IMR-90 (cell line): ENCODE results near the gene EXOC4. TPM values are rescaled to one million over a fixed set of nuclear protein-coding genes. Genes with fewer than 3 reads are reported as not detected.

Experiments used
- ATAC-seq: fragments of 200-7000 bp; cut with Tn5 transposase; 2 replicates; pipeline ENCODE4 v1.9.1; 2020; ENCODE audit warnings: low read depth, mild to moderate bottlenecking, moderate library complexity
- BruUV-seq: library from RNA; stranded (reverse); fragments of 400-500 nt; replicated peaks from 2 replicates; lab custom pipeline; 2021; lab: Mats Ljungman, UMichigan
- CTCF ChIA-PET: fragments of 300-600 bp; formaldehyde crosslinking; extraction: SDS; loops from one replicate; lab custom pipeline; 2021; ENCODE audit warnings: antibody characterized with exemption; lab: Yijun Ruan, JAX
- POLR2A ChIA-PET: fragments of 300-600 bp; sonication (Branson Sonifier 250); formaldehyde crosslinking; loops from one replicate; lab custom pipeline; 2022; ENCODE audit warnings: antibody characterized with exemption; ENCODE audit not compliant: unreplicated experiment; lab: Charles Lee
- DNase-seq: peaks from one replicate; pipeline ENCODE4 v3.0.0; 2013
- H2AFZ ChIP-seq: replicated peaks from 2 replicates; pipeline ENCODE3; 2013; ENCODE audit warnings: low read length, mild to moderate bottlenecking; ENCODE audit not compliant: poor library complexity
- H2AK5ac ChIP-seq: 2 replicates; pipeline ENCODE4 v1.6.1; 2013; ENCODE audit warnings: low read depth, low read length, inconsistent platforms
- H2AK9ac ChIP-seq: replicated peaks from 2 replicates; pipeline ENCODE3; 2013; ENCODE audit warnings: mild to moderate bottlenecking, low read depth, low read length, moderate library complexity; ENCODE audit not compliant: poor library complexity
- H2BK120ac ChIP-seq: 2 replicates; pipeline ENCODE4 v1.6.1; 2013; ENCODE audit warnings: low read depth, low read length, inconsistent platforms
- H2BK15ac ChIP-seq: 3 replicates; pipeline ENCODE4 v1.6.1; 2013; ENCODE audit warnings: low read depth, low read length, inconsistent platforms
- H2BK20ac ChIP-seq: 2 replicates; pipeline ENCODE4 v1.6.1; 2013; ENCODE audit warnings: low read depth, mild to moderate bottlenecking, inconsistent platforms, low read length, moderate library complexity
- H2BK5ac ChIP-seq: 2 replicates; pipeline ENCODE4 v1.6.1; 2013; ENCODE audit warnings: mild to moderate bottlenecking, low read depth, low read length, inconsistent platforms; ENCODE audit not compliant: poor library complexity, severe bottlenecking
- H3K14ac ChIP-seq: replicated peaks from 2 replicates; pipeline ENCODE4 v1.6.1; 2013; ENCODE audit warnings: low read depth, low read length, inconsistent platforms
- H3K18ac ChIP-seq: 2 replicates; pipeline ENCODE4 v1.6.1; 2013; ENCODE audit warnings: low read depth, low read length, control low read depth
- H3K23ac ChIP-seq: 2 replicates; pipeline ENCODE4 v1.6.1; 2013; ENCODE audit warnings: low read depth, low read length, inconsistent platforms
- H3K27ac ChIP-seq: 2 replicates; pipeline ENCODE4 v1.5.1; 2013; ENCODE audit warnings: mild to moderate bottlenecking, control low read depth, low read length; ENCODE audit not compliant: insufficient read depth
- H3K27me3 ChIP-seq: 2 replicates; pipeline ENCODE4 v1.6.1; 2013; ENCODE audit warnings: low read length; ENCODE audit not compliant: control insufficient read depth, insufficient read depth
- H3K36me3 ChIP-seq: 2 replicates; pipeline ENCODE4 v1.6.1; 2013; ENCODE audit warnings: low read length, mixed read lengths; ENCODE audit not compliant: control insufficient read depth, insufficient read depth
- H3K4ac ChIP-seq: 2 replicates; pipeline ENCODE4 v1.6.1; 2013; ENCODE audit warnings: low read depth, low read length, inconsistent platforms
- H3K4me1 ChIP-seq: 2 replicates; pipeline ENCODE4 v1.6.1; 2013; ENCODE audit warnings: low read length, mixed read lengths; ENCODE audit not compliant: control insufficient read depth, insufficient read depth
- H3K4me2 ChIP-seq: 2 replicates; pipeline ENCODE4 v1.6.1; 2013; ENCODE audit warnings: low read depth, mild to moderate bottlenecking, control low read depth, low read length, moderate library complexity
- H3K4me3 ChIP-seq: 2 replicates; pipeline ENCODE4 v1.5.1; 2013; ENCODE audit warnings: low read depth, mild to moderate bottlenecking, control low read depth, low read length, moderate library complexity; ENCODE audit not compliant: insufficient read depth
- H3K56ac ChIP-seq: 2 replicates; pipeline ENCODE4 v1.6.1; 2013; ENCODE audit warnings: low read length, inconsistent platforms; ENCODE audit not compliant: insufficient read depth; ENCODE audit errors: extremely low read depth
- H3K79me1 ChIP-seq, 2 experiments: 2 replicates each; pipeline ENCODE4 v1.6.1; 2013; ENCODE audit warnings: low read length in 2 of 2, inconsistent platforms in 1 of 2, low read depth in 1 of 2
- H3K9ac ChIP-seq: 2 replicates; pipeline ENCODE4 v1.6.1; 2013; ENCODE audit warnings: low read depth, low read length, control low read depth
- H3K9me1 ChIP-seq: 2 replicates; pipeline ENCODE4 v1.6.1; 2013; ENCODE audit warnings: low read length, inconsistent platforms; ENCODE audit not compliant: insufficient read depth
- H3K9me3 ChIP-seq: 2 replicates; pipeline ENCODE4 v1.6.1; 2013; ENCODE audit warnings: low read length; ENCODE audit not compliant: control insufficient read depth, insufficient read depth
- H4K20me1 ChIP-seq: 2 replicates; pipeline ENCODE4 v1.6.1; 2013; ENCODE audit warnings: low read length, inconsistent platforms; ENCODE audit not compliant: insufficient read depth
- H4K5ac ChIP-seq: 2 replicates; pipeline ENCODE4 v1.6.1; 2013; ENCODE audit warnings: mild to moderate bottlenecking, low read depth, low read length, control low read depth
- H4K8ac ChIP-seq, 2 experiments: 2 replicates each; pipeline ENCODE4 v1.6.1; 2013; ENCODE audit warnings: low read depth in 2 of 2, low read length in 2 of 2, control low read depth in 1 of 2, inconsistent platforms in 1 of 2
- H4K91ac ChIP-seq: 2 replicates; pipeline ENCODE4 v1.6.1; 2013; ENCODE audit warnings: low read depth, low read length, inconsistent platforms; ENCODE audit not compliant: insufficient read depth
- CEBPB ChIP-seq: IDR thresholded peaks from 2 replicates; pipeline ENCODE4 v1.6.1; 2012; ENCODE audit warnings: low read depth, low read length, improper control_type of control experiment
- ELK1 ChIP-seq: fragments of 150-350 bp; IDR thresholded peaks from 2 replicates; pipeline ENCODE4 v1.6.1; 2016; ENCODE audit warnings: low read depth, mild to moderate bottlenecking, low read length, moderate library complexity, borderline replicate concordance
- FOS ChIP-seq: fragments of 150-350 bp; IDR thresholded peaks from 2 replicates; pipeline ENCODE4 v1.6.1; 2016; ENCODE audit warnings: low read depth, low read length
- MAFK ChIP-seq: IDR thresholded peaks from 2 replicates; pipeline ENCODE4 v1.6.1; 2012; ENCODE audit warnings: low read depth, low read length, improper control_type of control experiment
- MAZ ChIP-seq: IDR thresholded peaks from 2 replicates; pipeline ENCODE4 v1.6.1; 2012; ENCODE audit warnings: low read depth, mild to moderate bottlenecking, low read length, improper control_type of control experiment, moderate library complexity, borderline replicate concordance
- RAD21 ChIP-seq: IDR thresholded peaks from 2 replicates; pipeline ENCODE4 v1.6.1; 2012; ENCODE audit warnings: low read length, improper control_type of control experiment
- WGBS, 2 experiments: methylation state at CpG; one replicate each; pipeline versions ENCODE4 v1.1.5 to v1.1.7; 2013; ENCODE audit warnings: missing lambda C conversion rate in 2 of 2; ENCODE audit not compliant: insufficient read length in 1 of 2; ENCODE audit errors: extremely low coverage in 2 of 2; 5-methylcytosine and 5-hydroxymethylcytosine counted together
- dilution Hi-C: fragments of 300-500 bp; cut with HindIII; formaldehyde crosslinking; loops from one replicate; pipeline ENCODE4 v1.14.3; 2018; ENCODE audit warnings: low sequenced_read_pairs; ENCODE audit not compliant: unreplicated experiment
- in situ Hi-C: fragments of 300-500 bp; cut with MboI; formaldehyde crosslinking; loops from 3 replicates; pipeline ENCODE4 v1.14.3; 2019; ENCODE audit warnings: low sequenced_read_pairs, inconsistent platforms, mixed read lengths
- intact Hi-C: fragments of 100-400 bp; cut with micrococcal nuclease; formaldehyde crosslinking; loops from 2 replicates; pipeline ENCODE4 v1.10.0; 2022
- polyA plus RNA-seq, 3 experiments: library from polyadenylated mRNA; depleted of rRNA; stranded (reverse); fragments of >200 nt; gene quantifications; 2 replicates each; pipeline ENCODE4 v1.2.3, GENCODE V29; 2012; ENCODE audit warnings: low replicate concordance in 1 of 3
- total RNA-seq: library from RNA; depleted of rRNA; stranded (reverse); fragments of >200 nt; gene quantifications from 2 replicates; pipeline ENCODE4 v1.2.3, GENCODE V29; 2012

The EXOC4 gene
- total and polyA plus RNA-seq, 2 of the 4 experiments (the other 2 are of a cell fraction), result 25.4 to 94.6 TPM

GRCh38 chr7:133723044-133723443 is 470.2 kb downstream of the EXOC4 start:
- no peak overlapping the region for H3K18ac ChIP-seq
- no peaks in the 10 kb centered on the region for H3K9me3 ChIP-seq
- H3K4me3 ChIP-seq, result no peak overlapping the region
- ChIA-PET CTCF (no interaction called here), POLR2A (no interaction called here)
- H2BK15ac ChIP-seq, result no peak overlapping the region
- WGBS, 2 experiments, result no CpG with 5 or more reads among the region's 1 CpG
- H2AK9ac ChIP-seq, result no peak overlapping the region
- H4K20me1 ChIP-seq, result no peaks in the 10 kb centered on the region
- no peak overlapping the region for H2AFZ ChIP-seq
- H2BK5ac ChIP-seq, result no peak overlapping the region
- H3K23ac ChIP-seq, result no peak overlapping the region
- in situ Hi-C loops, result no loop called here
- TF ChIP-seq MAFK (no peak), MAZ (no peak), RAD21 (no peak), CEBPB (no peak), ELK1 (no peak), FOS (no peak)
- ATAC-seq (no peak), DNase-seq (no peak)
- no peaks in the 10 kb centered on the region for H3K9me1 ChIP-seq
- H2BK120ac ChIP-seq, result no peak overlapping the region
- H2AK5ac ChIP-seq, result no peak overlapping the region
- no peaks in the 10 kb centered on the region for H3K4me1 ChIP-seq
- no peak overlapping the region for H4K5ac ChIP-seq
- no TSS peak for BruUV-seq
- H3K9ac ChIP-seq, result no peak overlapping the region
- H3K27ac ChIP-seq, result no peak overlapping the region
- dilution Hi-C loops, result no loop called here
- H3K14ac ChIP-seq, result no peak overlapping the region
- H3K4me2 ChIP-seq, result no peak overlapping the region
- no peak overlapping the region for H4K8ac ChIP-seq
- H4K91ac ChIP-seq, result no peak overlapping the region
- no peak overlapping the region for H2BK20ac ChIP-seq
- H3K27me3 ChIP-seq, result no peaks in the 10 kb centered on the region
- H3K36me3 ChIP-seq, result no peaks in the 10 kb centered on the region
- intact Hi-C loops, result no loop called here
- no peaks in the 10 kb centered on the region for H3K79me1 ChIP-seq
- H3K4ac ChIP-seq, result no peak overlapping the region
- H3K56ac ChIP-seq, result no peak overlapping the region
